Activated CD8-positive, alpha-beta T cell treated with anti-CD3 and anti-CD28 coated beads for 36 hours (primary cell): ENCODE measurements around the gene DCTN4. TPM values are rescaled to one million over a fixed set of nuclear protein-coding genes. Genes with fewer than 3 reads are reported as not detected.

Source experiments
- ATAC-seq: fragments of 200-7000 bp; cut with Tn5 transposase; one replicate; pipeline ENCODE4 v1.10.0; 2021; ENCODE audit warnings: mild to moderate bottlenecking, moderate library complexity
- CTCF ChIA-PET: fragments of 350-600 bp; sonication (Branson Sonifier 250); formaldehyde crosslinking; loops from one replicate; lab custom pipeline; 2021; ENCODE audit warnings: antibody characterized with exemption; lab: Charles Lee
- POLR2A ChIA-PET: fragments of 350-600 bp; sonication (Branson Sonifier 250); formaldehyde crosslinking; loops from one replicate; lab custom pipeline; 2021; ENCODE audit warnings: antibody characterized with exemption; lab: Charles Lee
- DNase-seq: peaks from one replicate; pipeline ENCODE4 v3.0.0-alpha.2; 2020
- H3K27ac Mint-ChIP-seq: one replicate; pipeline ENCODE4 v1.8.0; 2021; ENCODE audit warnings: mild to moderate bottlenecking, mixed read lengths
- H3K27me3 Mint-ChIP-seq: one replicate; pipeline ENCODE4 v1.8.0; 2021; ENCODE audit warnings: mixed read lengths
- H3K36me3 Mint-ChIP-seq: one replicate; pipeline ENCODE4 v1.8.0; 2021; ENCODE audit warnings: low read depth, mixed read lengths
- H3K4me1 Mint-ChIP-seq: one replicate; pipeline ENCODE4 v1.8.0; 2021; ENCODE audit warnings: low read depth, mixed read lengths
- H3K4me3 Mint-ChIP-seq: one replicate; pipeline ENCODE4 v1.8.0; 2021; ENCODE audit warnings: mild to moderate bottlenecking, moderate library complexity, mixed read lengths
- H3K9me3 Mint-ChIP-seq: one replicate; pipeline ENCODE4 v1.8.0; 2021; ENCODE audit warnings: mixed read lengths
- CTCF ChIP-seq: fragments of 200-600 bp; IDR thresholded peaks from one replicate; pipeline ENCODE4 v1.8.0; 2022; ENCODE audit warnings: antibody characterized with exemption, mild to moderate bottlenecking
- intact Hi-C: fragments of 100-400 bp; cut with micrococcal nuclease; formaldehyde crosslinking; loops from one replicate; pipeline ENCODE4 v1.10.0; 2022
- total RNA-seq, 2 experiments: library from RNA; stranded (reverse); gene quantifications; one replicate each; pipeline ENCODE4 v1.2.3, GENCODE V29; 2021

Gene DCTN4
- total RNA-seq, 2 experiments from 2014 or later = 30.1 to 35.5 TPM

- Mint-ChIP-seq H3K27ac (peak overlapping the region; percentile 63), H3K36me3 (peaks cover 2% of the 10 kb centered on the region), H3K4me1 (peaks cover 44% of the 10 kb centered on the region), H3K27me3 (peaks cover 2% of the 10 kb centered on the region), H3K9me3 (no peaks in the 10 kb centered on the region), H3K4me3 (peak overlapping the region; percentile 99)
- CTCF ChIA-PET = interaction anchor here (1.3 to 4.2 kb wide), 8 partner anchors 9 to 78 kb away, joined by 3 to 36 read pairs (median 14); partner anchors contain the start of genes DCTN4, IRGM and RBM22
- intact Hi-C loops = no loop called here
- POLR2A ChIA-PET = interaction anchor here (0.5 to 2.2 kb wide), 6 partner anchors 17 to 445 kb away, joined by 3 to 7 read pairs (median 4); partner anchors contain the start of genes DCTN4 and RBM22
- DNase-seq = no peak
- no peak for TF ChIP-seq CTCF
- no peak for ATAC-seq
Measured at GRCh38 chr5:150777685-150778084, 18.9 kb upstream of the DCTN4 start.

GRCh38 chr5:150774145-150774544, 15.3 kb upstream of the DCTN4 start:
- Mint-ChIP-seq H3K9me3 (peaks cover 2% of the 10 kb centered on the region), H3K27ac (no peak overlapping the region), H3K4me1 (peaks cover 22% of the 10 kb centered on the region), H3K36me3 (no peaks in the 10 kb centered on the region), H3K27me3 (peaks cover 2% of the 10 kb centered on the region), H3K4me3 (no peak overlapping the region)
- DNase-seq (no peak), ATAC-seq (no peak)
- intact Hi-C loops = no loop called here
- ChIA-PET CTCF (no interaction called here), POLR2A (interaction anchor here (0.6 kb wide), 1 partner anchor 444 kb away, joined by 3 read pairs; no protein-coding TSS in a partner anchor)
- no peak for TF ChIP-seq CTCF

GRCh38 chr5:150771034-150771795, 12.4 kb upstream of the DCTN4 start:
- H3K4me3 Mint-ChIP-seq = no peak overlapping the region
- H3K4me1 Mint-ChIP-seq = peaks cover 13% of the 10 kb centered on the region
- H3K36me3 Mint-ChIP-seq = no peaks in the 10 kb centered on the region
- TF ChIP-seq CTCF = no peak
- CTCF ChIA-PET = interaction anchor here (1.0 kb wide), 1 partner anchor 11 kb away, joined by 3 read pairs; no protein-coding TSS in a partner anchor
- H3K27me3 Mint-ChIP-seq = peaks cover 2% of the 10 kb centered on the region
- DNase-seq = no peak
- POLR2A ChIA-PET = no interaction called here
- ATAC-seq = no peak
- intact Hi-C loops = no loop called here
- peak overlapping the region; percentile 72 for H3K27ac Mint-ChIP-seq
- peaks cover 2% of the 10 kb centered on the region for H3K9me3 Mint-ChIP-seq

DNA sequence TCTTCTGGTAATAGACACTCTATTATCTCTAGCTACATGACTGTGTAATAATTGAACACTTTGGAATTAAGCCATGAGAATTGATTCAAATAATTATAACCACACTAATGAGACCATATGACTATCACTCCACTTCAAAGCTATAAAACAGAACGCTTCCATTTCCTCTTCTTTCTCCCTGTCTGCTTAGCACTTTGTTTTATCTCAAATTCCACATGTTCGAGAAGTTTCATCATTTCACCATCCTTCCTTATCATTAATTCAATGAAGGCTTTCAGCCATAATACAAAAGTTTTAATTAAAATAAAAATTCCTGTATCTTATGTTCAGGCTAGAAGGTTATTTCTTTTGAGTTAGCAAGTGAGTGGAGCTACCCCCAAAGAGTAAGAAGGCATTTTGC, 7.4 kb upstream of the DCTN4 start:
- intact Hi-C loops = no loop called here
- Mint-ChIP-seq H3K27ac (no peak overlapping the region), H3K4me1 (peaks cover 8% of the 10 kb centered on the region), H3K4me3 (no peak overlapping the region), H3K36me3 (no peaks in the 10 kb centered on the region), H3K27me3 (peaks cover 3% of the 10 kb centered on the region), H3K9me3 (no peaks in the 10 kb centered on the region)
- no peak for TF ChIP-seq CTCF
- ATAC-seq (no peak), DNase-seq (no peak)
- CTCF ChIA-PET = interaction anchor here (1.4 to 4.1 kb wide), 2 partner anchors 13 to 66 kb away, joined by 4 to 25 read pairs; partner anchors contain the start of genes RBM22 and SMIM3
- POLR2A ChIA-PET = interaction anchor here (1.0 to 1.2 kb wide), 2 partner anchors 12 to 15 kb away, joined by 3 read pairs; partner anchors contain the start of gene SMIM3

GRCh38 chr5:150765799-150766169, 7.0 kb upstream of the DCTN4 start:
- DNase-seq = no peak
- peaks cover 3% of the 10 kb centered on the region for H3K27me3 Mint-ChIP-seq
- ChIA-PET CTCF (interaction anchor here (1.4 to 4.1 kb wide), 2 partner anchors 13 to 65 kb away, joined by 4 to 25 read pairs; partner anchors contain the start of genes RBM22 and SMIM3), POLR2A (interaction anchor here (1.2 kb wide), 1 partner anchor 13 kb away, joined by 3 read pairs; the partner anchor contains the start of gene SMIM3)
- no peak overlapping the region for H3K4me3 Mint-ChIP-seq
- peaks cover 3% of the 10 kb centered on the region for H3K4me1 Mint-ChIP-seq
- H3K9me3 Mint-ChIP-seq = no peaks in the 10 kb centered on the region
- H3K27ac Mint-ChIP-seq = no peak overlapping the region
- intact Hi-C loops = no loop called here
- no peaks in the 10 kb centered on the region for H3K36me3 Mint-ChIP-seq
- ATAC-seq = no peak
- TF ChIP-seq CTCF = no peak
